ENCODE measurements around the gene ZNF239.

The ZNF239 gene

GRCh38 chr10:43619368-43619767 lies 45.0 kb upstream of the ZNF239 start:
- H3K79me2 ChIP-seq (ENCODE audit: low read length), result no peaks in the 10 kb centered on the region
- DNase-seq, result no peak
- no peaks in the 10 kb centered on the region for H4K20me1 ChIP-seq (ENCODE audit: insufficient read depth, low read length)
- no peak overlapping the region for H3K27ac ChIP-seq (ENCODE audit: low read length)
- H3K36me3 ChIP-seq (replicated peaks; ENCODE audit: insufficient read depth, low read length), result peaks cover 5% of the 10 kb centered on the region; the same call in 1 of the 2 replicates
- H3K9ac ChIP-seq (ENCODE audit: low read length), result no peak overlapping the region
- H3K4me2 ChIP-seq (ENCODE audit: low read depth, low read length), result no peak overlapping the region
- no peak overlapping the region for H3K4me3 ChIP-seq (ENCODE audit: low read length)
- TF ChIP-seq CTCF (IDR thresholded peaks at IDR 0.05; ENCODE audit: low read length) (no peak), EZH2 (optimal IDR thresholded peaks at IDR 0.05; ENCODE audit: low read depth, low read length) (no peak), EZH2phosphoT487 (IDR thresholded peaks at IDR 0.05; ENCODE audit: low read length) (no peak)
- no peak overlapping the region for H2AFZ ChIP-seq (ENCODE audit: low read length)
- H3K27me3 ChIP-seq (replicated peaks; ENCODE audit: insufficient read depth, low read length), result no peaks in the 10 kb centered on the region
- no peaks in the 10 kb centered on the region for H3F3A ChIP-seq (ENCODE audit: insufficient read depth, low read length)
- H3K9me3 ChIP-seq (replicated peaks; ENCODE audit: insufficient read depth, low read length), result no peaks in the 10 kb centered on the region
- no peaks in the 10 kb centered on the region for H3K4me1 ChIP-seq (ENCODE audit: low read length)
- no peaks in the 10 kb centered on the region for H3K9me2 ChIP-seq (replicated peaks; ENCODE audit: insufficient read depth, low read length)

GRCh38 chr10:43616697-43617370 lies 42.4 kb upstream of the ZNF239 start:
- Histone ChIP-seq H3K9me3 (replicated peaks; ENCODE audit: insufficient read depth, low read length) (no peaks in the 10 kb centered on the region), H3F3A (ENCODE audit: insufficient read depth, low read length) (no peaks in the 10 kb centered on the region), H4K20me1 (ENCODE audit: insufficient read depth, low read length) (no peaks in the 10 kb centered on the region), H3K9ac (ENCODE audit: low read length) (no peak overlapping the region), H3K36me3 (replicated peaks; ENCODE audit: insufficient read depth, low read length) (peaks cover 5% of the 10 kb centered on the region; the same call in 1 of the 2 replicates), H3K27me3 (replicated peaks; ENCODE audit: insufficient read depth, low read length) (no peaks in the 10 kb centered on the region), H3K4me3 (ENCODE audit: low read length) (no peak overlapping the region), H3K27ac (ENCODE audit: low read length) (no peak overlapping the region), H3K9me2 (replicated peaks; ENCODE audit: insufficient read depth, low read length) (no peaks in the 10 kb centered on the region), H3K79me2 (ENCODE audit: low read length) (no peaks in the 10 kb centered on the region), H3K4me1 (ENCODE audit: low read length) (no peaks in the 10 kb centered on the region), H2AFZ (ENCODE audit: low read length) (no peak overlapping the region), H3K4me2 (ENCODE audit: low read depth, low read length) (no peak overlapping the region)
- TF ChIP-seq CTCF (IDR thresholded peaks at IDR 0.05; ENCODE audit: low read length) (no peak), EZH2 (optimal IDR thresholded peaks at IDR 0.05; ENCODE audit: low read depth, low read length) (no peak), EZH2phosphoT487 (IDR thresholded peaks at IDR 0.05; ENCODE audit: low read length) (no peak)
- DNase-seq, result no peak

- Histone ChIP-seq H3K4me3 (ENCODE audit: low read length) (no peak overlapping the region), H3K27ac (ENCODE audit: low read length) (no peak overlapping the region), H3K9me3 (replicated peaks; ENCODE audit: insufficient read depth, low read length) (no peaks in the 10 kb centered on the region), H3K9ac (ENCODE audit: low read length) (no peak overlapping the region), H3K9me2 (replicated peaks; ENCODE audit: insufficient read depth, low read length) (no peaks in the 10 kb centered on the region), H3K36me3 (replicated peaks; ENCODE audit: insufficient read depth, low read length) (no peaks in the 10 kb centered on the region; the same call in 1 of the 2 replicates), H3K4me1 (ENCODE audit: low read length) (peaks cover 9% of the 10 kb centered on the region; the same call in 1 of the 2 replicates), H3K27me3 (replicated peaks; ENCODE audit: insufficient read depth, low read length) (no peaks in the 10 kb centered on the region), H4K20me1 (ENCODE audit: insufficient read depth, low read length) (no peaks in the 10 kb centered on the region), H3F3A (ENCODE audit: insufficient read depth, low read length) (no peaks in the 10 kb centered on the region), H3K4me2 (ENCODE audit: low read depth, low read length) (no peak overlapping the region), H2AFZ (ENCODE audit: low read length) (no peak overlapping the region), H3K79me2 (ENCODE audit: low read length) (no peaks in the 10 kb centered on the region)
- DNase-seq, result no peak
- TF ChIP-seq CTCF (IDR thresholded peaks at IDR 0.05; ENCODE audit: low read length) (no peak), EZH2phosphoT487 (IDR thresholded peaks at IDR 0.05; ENCODE audit: low read length) (no peak), EZH2 (optimal IDR thresholded peaks at IDR 0.05; ENCODE audit: low read depth, low read length) (no peak)
Observed at GRCh38 chr10:43610636-43611035, 36.2 kb upstream of the ZNF239 start.
